Right renal pelvis (tissue), 4 donors: ENCODE data around the gene GLG1. TPM values are rescaled to one million over a fixed set of nuclear protein-coding genes. Genes with fewer than 3 reads are reported as not detected.
"Not testable (repeated sequence)": the region's sequence is repeated elsewhere in the genome, so short reads cannot be mapped to it uniquely, and the experiment has no call there.

ENCODE experiments used
- DNase-seq, 4 donors: peaks; one replicate each; pipeline ENCODE4 v3.0.0-alpha.2; 2013; ENCODE audit warnings: low read depth in 4 of 4, low spot score in 3 of 4, missing footprints in 1 of 4
- polyA plus RNA-seq, 4 donors: library from polyadenylated mRNA; unstranded; fragments of 120-200 nt; gene quantifications; one replicate each; pipeline ENCODE4 v1.2.1, GENCODE V29; 2013; ENCODE audit not compliant: insufficient read length in 4 of 4

GLG1 gene
- polyA plus RNA-seq, 4 donors = 155 to 169 (median 160) TPM

DNA sequence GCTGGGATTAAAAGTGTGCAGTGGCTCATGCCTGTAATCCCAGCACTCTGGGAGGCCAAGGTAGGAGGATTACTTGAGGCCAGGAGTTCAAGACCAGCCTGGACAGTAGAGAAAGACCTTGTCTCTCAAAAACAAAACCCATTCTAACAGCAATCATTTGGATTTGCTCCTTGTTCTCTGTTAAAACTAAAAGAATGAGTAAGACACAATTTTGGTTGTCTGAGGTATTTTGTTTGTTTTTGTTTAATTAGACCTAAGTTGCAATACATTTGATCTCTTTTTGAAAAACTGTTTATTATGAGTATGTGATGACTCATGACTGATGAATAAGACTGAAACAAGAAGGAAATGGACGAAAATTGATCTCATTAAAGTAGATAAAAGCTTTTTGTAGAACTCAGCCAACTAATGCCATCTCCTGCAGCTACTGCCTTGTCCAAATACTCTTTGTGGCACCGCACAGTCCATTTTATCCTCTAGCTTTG lies 29.0 kb downstream of the GLG1 start:
- no peak for DNase-seq

GRCh38 chr16:74575807-74576643 lies 30.9 kb downstream of the GLG1 start:
- no peak for DNase-seq

DNA sequence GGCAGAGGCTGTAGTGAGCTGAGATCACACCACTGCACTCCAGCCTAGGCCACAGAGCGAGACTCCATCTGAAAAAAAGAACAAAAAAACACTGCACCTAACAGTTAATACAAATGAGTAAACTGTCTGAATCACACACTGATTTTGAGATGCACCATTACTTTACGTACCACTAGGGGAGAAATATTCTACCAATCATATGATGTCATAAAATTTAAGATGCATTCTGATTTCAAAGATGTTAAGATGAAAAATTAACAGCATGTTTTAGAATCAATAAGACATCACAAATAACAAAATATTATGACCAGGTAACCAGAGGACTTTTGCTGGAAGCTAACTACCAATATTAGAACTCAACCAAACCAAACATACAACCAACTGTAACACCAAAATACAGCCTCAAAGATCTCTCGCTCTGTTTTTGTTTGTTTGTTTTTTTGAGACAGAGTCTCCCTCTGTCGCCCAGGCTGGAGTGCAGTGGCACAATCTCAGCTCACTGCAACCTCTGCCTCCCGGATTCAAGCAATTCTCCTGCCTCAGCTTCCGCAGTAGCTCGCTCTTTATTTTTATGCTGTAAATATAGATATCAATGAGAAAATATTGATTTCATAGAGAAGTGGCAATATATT lies 31.6 kb downstream of the GLG1 start:
- no peak for DNase-seq

GRCh38 chr16:74574146-74574545 lies 32.8 kb downstream of the GLG1 start:
- DNase-seq = no peak

DNA sequence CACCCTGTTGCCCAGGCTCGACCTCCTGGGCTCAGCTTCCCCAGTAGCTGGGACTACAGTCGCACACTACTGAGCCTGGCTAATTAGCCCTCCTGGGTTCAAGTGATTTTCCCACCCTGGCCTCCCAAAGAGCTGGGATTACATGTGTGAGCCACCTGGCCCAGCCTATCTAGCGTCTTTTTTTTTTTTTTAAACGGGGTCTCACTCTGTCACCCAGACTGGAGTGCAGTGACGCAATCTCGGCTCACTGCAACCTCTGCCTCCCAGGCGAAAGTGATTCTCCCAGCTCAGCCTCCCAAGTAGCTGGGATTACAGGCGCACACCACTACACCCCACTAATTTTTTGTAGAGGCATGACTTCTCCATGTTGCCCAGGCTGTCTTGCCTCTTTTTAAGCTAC lies 33.3 kb downstream of the GLG1 start:
- DNase-seq = no peak

- DNase-seq = no peak
These were observed 36.3 kb downstream of the GLG1 start for GRCh38 chr16:74570412-74571301.

- DNase-seq = no peak
These were observed 37.8 kb downstream of the GLG1 start for GRCh38 chr16:74568961-74569631.

GRCh38 chr16:74567901-74568300 lies 39.0 kb downstream of the GLG1 start:
- no peak for DNase-seq

DNA sequence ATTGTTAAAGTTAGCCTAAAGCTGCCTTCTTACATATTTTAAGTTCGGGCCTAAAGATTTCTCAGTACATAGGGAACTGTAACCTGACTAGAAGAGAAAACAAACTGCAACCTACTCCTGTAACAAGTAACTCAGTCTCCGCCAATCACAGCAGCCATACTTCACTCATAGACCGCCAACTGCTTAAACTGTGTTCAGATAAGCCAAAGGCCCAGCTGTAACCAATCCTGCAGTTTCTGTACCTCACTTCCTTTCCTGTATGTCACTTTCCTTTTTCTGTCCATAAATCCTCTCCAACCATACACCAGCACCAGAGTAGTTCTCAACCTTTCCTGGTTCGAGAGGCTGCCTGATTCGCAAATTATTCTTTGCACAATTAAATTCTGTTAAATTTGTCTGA lies 41.5 kb downstream of the GLG1 start:
- peak in 3 of 4 donors; percentile 10 to 27 (median 22) for DNase-seq

DNA sequence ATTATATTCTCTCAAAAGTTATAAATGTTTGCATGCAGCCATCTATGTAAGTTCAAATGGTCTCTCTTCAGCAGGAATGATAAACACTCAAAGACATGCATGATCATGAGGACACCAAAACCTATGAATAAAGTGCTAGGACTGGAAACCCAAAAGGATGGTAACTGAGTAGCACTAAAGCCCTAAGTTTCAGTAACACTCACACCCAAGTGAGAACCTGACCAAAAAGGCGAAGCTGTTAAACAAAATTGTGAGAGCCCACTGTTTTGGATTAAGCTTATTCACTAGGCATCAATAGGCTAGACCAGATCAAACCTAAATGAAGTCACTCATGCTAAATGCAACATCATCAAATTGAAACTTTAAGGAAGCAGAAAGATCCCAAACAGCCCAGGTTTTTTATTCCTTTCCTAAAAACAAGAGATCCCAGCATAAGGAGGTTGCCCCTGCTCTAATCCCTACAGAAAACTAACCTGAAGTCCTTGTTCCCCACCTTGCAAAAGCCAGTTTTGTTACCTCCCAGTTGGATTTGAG lies 42.4 kb downstream of the GLG1 start:
- no peak for DNase-seq

GRCh38 chr16:74563828-74564263 lies 43.1 kb downstream of the GLG1 start:
- no peak for DNase-seq

- no peak for DNase-seq
These were observed 44.8 kb downstream of the GLG1 start for GRCh38 chr16:74562117-74562516.

- DNase-seq = no peak
These were observed 45.3 kb downstream of the GLG1 start for GRCh38 chr16:74561626-74562025.

- DNase-seq = no peak
These were observed 46.0 kb downstream of the GLG1 start for GRCh38 chr16:74560912-74561311.

- no peak for DNase-seq
These were observed 48.0 kb downstream of the GLG1 start for GRCh38 chr16:74558873-74559272.

DNA sequence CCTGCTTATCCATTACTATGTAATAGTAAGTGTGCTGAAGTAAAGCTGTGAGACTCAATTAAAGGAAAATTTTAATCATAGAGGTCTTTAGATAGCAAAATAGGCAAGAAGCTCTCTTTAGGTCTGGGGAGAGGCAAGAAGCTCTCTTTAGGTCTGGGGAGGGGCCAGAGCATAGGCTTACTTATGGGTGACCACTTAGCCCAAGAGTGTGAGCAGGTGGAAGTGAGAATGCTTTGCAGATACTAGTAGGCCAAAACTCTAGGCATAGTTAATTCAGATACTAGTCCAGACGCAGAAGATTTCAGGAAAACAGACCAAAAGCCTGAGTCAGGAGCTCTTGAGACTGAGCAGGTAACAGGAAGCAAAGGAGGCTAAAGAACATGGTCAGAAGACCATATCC lies 49.6 kb downstream of the GLG1 start:
- no peak for DNase-seq

DNA sequence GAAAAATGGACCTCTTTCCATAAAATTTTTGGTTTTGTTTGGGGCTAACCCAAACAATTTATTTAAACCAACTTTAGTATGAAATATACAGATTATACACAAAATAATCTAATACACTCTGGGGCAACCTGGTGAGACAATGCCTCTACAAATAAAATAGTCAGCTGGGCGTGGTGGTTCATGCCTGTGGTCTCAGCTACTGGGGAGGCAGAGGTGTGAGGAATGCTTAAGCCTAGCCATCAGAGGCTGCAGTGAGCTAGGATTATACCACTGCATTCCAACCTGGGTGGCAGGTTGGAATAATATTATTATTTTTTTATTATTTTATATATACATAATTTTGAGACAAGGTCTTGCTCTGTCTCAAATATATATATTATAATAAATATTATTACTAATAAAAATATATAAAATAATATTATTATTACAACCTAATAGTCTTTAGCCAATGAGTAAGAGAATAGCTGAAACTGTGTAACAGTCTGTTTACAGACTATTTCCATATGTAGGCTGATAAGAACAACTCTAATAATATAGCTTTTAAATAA lies 50.5 kb downstream of the GLG1 start:
- DNase-seq = no peak

GRCh38 chr16:74552357-74552756 lies 54.6 kb downstream of the GLG1 start:
- not testable (repeated sequence) for DNase-seq

GRCh38 chr16:74550227-74551019 lies 56.5 kb downstream of the GLG1 start:
- DNase-seq = not testable (repeated sequence)
